Right lobe of liver (tissue), 4 donors: ENCODE measurements around the gene METTL6.

ENCODE experiments used
- POLR2A ChIP-seq: fragments of 450-650 bp; IDR thresholded peaks from one replicate; pipeline ENCODE4 v1.6.1; 2017; ENCODE audit warnings: antibody characterized with exemption, mild to moderate bottlenecking
- TF ChIP-seq, protein P1 (sequence below), 4 donors: fragments of 200-600 bp in 3 of 4; fragments of 450-650 bp in 1 of 4; IDR thresholded peaks; one replicate each; pipeline versions ENCODE4 v1.5.1 to v1.8.0; 2016 to 2022; ENCODE audit warnings: antibody characterized with exemption in 4 of 4, mild to moderate bottlenecking in 2 of 4
- donor health status: DM: no; HTN: no; CAD: no.
- donor health status: DM: no; HTN: no; CAD: no.
- donor health status: DM: no; HTN: yes; CAD: no.

- TF ChIP-seq, protein P1, sequence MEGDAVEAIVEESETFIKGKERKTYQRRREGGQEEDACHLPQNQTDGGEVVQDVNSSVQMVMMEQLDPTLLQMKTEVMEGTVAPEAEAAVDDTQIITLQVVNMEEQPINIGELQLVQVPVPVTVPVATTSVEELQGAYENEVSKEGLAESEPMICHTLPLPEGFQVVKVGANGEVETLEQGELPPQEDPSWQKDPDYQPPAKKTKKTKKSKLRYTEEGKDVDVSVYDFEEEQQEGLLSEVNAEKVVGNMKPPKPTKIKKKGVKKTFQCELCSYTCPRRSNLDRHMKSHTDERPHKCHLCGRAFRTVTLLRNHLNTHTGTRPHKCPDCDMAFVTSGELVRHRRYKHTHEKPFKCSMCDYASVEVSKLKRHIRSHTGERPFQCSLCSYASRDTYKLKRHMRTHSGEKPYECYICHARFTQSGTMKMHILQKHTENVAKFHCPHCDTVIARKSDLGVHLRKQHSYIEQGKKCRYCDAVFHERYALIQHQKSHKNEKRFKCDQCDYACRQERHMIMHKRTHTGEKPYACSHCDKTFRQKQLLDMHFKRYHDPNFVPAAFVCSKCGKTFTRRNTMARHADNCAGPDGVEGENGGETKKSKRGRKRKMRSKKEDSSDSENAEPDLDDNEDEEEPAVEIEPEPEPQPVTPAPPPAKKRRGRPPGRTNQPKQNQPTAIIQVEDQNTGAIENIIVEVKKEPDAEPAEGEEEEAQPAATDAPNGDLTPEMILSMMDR (IDR thresholded peaks at IDR 0.05): no peak
- no peak for TF ChIP-seq POLR2A
Observed at GRCh38 chr3:15430624-15431023, 3.3 kb upstream of the METTL6 start.
